Islet precursor cell (in vitro differentiated cells): ENCODE measurements around the gene GRM3.
"Not testable (repeated sequence)": the region's sequence is repeated elsewhere in the genome, so short reads cannot be mapped to it uniquely, and the experiment has no call there.

Experiments used
- DNase-seq: peaks from one replicate; pipeline ENCODE4 v3.0.0-alpha.2; 2018

GRM3 gene

DNA sequence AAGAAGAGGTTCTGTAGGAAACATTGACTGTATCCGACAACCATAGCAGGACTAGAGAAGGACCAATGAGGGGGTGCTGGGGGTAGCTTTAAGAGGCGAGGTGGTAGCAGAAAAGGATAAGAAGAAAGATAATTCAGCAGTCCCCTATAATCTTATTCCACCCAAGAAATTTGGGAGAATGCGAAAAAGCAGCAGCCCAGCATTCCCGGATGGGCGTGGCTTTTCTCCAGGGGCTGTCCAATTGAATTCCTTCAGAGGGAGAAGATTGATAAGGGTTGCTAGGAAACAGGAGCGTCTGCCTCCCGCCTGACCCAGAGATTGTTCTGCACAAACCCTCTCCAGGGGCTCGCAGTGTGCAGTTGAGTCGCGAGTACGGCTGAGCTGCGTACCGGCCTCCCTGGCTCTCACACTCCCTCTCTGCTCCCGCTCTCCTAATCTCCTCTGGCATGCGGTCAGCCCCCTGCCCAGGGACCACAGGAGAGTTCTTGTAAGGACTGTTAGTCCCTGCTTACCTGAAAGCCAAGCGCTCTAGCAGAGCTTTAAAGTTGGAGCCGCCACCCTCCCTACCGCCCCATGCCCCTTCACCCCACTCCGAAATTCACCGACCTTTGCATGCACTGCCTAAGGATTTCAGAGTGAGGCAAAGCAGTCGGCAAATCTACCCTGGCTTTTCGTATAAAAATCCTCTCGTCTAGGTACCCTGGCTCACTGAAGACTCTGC, at the start of gene GRM3:
TSS of gene GRM3 (plus strand) at position 349 of the 721 bp plus-strand sequence. CDS start 121,237 bp downstream, outside the sequence.
- DNase-seq, result peak; percentile 88

DNA sequence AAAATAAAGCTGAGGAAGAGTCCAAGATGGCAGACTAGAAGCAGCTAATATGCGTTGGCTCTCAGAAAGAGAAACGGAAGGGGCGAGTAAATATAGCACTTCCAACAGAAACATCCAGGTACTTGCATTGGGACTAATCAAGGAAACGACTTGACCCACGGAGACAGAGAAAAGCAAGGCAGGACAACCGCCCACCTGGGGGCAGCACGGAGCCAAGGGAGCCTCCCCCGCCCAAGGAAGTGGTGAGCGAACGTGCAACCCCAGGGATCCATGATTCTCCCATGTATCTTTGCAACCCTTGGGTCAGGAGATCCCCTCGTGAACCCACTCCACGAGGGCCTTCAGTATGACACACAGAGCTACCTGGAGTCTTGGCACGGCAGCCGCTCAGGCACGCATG, 45.4 kb upstream of the GRM3 start:
- peak; percentile 73 for DNase-seq

DNA sequence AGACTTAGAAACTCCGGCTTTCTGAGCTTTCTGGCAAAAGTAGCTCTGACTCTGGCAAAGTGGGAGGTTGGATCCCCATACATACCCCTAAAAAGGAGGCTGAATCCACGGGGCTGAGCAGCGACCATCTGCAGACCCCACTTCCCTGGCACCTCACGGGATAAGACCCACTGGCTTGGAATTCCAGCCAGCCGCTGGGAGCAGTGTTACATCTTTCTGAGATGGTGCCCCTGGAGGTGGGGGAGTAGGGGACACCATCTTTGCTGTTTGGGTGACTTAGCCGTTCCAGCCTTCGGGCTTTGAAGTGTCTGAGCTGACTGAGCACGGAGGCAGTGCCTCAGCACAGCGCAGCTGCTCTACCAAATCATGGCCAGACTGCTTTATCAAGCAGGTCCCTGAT, 45.0 kb upstream of the GRM3 start:
- DNase-seq, result no peak

DNA sequence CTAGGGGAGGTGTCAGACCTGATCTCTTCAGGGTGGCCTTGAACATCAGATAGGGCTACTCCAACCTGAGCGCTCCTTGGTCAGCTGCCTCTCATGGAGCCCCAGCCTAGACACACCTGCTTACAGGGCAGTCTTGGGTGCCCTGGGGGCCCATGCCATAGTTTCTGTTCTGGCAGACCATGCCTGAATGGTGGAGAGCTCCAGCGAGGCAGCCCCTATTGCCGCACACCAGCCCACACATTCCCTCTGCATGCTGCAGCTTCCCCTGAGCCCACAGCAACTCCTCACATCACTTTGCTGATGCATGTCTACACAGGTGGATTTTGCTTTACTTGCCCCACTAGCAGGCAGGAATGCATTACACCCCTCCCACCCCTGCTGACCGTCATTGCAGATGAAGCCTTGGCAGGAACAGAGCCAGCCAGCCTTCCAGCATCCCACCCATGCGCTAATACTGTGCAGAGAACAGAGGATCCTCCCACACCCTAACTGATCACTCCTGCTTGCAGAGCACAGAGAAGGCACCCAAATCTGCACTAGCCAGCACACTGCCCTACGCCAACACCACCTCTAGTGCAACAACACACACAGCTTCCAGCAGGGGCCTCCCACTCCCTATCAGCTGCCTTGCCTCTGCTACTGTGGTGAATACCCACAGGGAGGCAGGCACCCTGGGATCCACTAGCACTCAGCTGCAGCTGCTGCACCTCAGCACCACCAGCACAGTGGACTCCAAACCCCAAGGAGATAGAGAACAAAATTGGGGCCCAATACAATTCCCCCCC, 43.0 kb upstream of the GRM3 start:
- peak; percentile 67 for DNase-seq

DNA sequence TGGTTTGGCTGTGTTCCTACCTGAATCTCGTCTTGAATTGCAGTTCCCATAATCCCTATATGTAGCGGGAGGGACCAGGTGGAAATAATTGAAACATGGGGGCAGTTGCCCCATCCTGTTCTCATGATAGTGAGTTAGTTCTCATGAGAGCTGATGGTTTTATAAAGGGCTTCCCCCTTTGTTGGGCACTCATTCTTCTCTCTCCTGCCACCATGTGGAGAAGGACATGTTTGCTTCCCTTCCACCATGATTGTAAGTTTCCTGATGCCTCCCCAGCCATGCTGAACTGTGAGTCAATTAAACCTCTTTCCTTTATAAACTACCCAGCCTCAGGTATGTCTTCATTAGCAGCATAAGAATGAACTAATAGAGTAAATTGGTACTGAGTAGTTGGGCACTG, 28.0 kb upstream of the GRM3 start:
- DNase-seq, result not testable (repeated sequence)

DNA sequence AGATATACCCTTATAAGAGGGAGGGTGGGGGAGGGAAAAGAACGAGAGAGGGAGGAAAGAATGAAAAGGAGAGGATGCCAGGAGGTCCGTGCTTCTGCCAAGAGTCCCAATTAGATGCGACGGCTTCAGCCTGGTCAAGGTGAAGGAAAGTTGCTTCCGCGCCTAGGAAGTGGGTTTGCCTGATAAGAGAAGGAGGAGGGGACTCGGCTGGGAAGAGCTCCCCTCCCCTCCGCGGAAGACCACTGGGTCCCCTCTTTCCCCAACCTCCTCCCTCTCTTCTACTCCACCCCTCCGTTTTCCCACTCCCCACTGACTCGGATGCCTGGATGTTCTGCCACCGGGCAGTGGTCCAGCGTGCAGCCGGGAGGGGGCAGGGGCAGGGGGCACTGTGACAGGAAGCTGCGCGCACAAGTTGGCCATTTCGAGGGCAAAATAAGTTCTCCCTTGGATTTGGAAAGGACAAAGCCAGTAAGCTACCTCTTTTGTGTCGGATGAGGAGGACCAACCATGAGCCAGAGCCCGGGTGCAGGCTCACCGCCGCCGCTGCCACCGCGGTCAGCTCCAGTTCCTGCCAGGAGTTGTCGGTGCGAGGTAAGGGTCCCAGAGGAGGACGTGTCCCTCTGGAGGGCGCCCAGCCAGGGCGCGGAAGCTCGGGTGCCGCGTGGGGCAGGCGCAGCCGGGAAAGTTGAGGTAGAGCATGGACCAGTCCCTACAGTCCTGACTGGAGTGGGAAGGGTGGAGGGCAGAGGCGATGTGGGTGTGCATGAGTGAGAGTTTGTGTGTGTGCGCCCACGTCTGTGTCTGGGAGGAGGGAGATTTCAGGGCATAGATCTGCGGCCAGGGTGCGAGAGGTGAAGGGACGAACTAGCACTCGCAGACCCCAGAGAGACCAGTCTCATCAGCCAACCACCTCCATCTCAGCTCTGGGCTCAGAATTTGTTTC, 844 bp downstream of the GRM3 start:
- DNase-seq, result peak; percentile 63

DNA sequence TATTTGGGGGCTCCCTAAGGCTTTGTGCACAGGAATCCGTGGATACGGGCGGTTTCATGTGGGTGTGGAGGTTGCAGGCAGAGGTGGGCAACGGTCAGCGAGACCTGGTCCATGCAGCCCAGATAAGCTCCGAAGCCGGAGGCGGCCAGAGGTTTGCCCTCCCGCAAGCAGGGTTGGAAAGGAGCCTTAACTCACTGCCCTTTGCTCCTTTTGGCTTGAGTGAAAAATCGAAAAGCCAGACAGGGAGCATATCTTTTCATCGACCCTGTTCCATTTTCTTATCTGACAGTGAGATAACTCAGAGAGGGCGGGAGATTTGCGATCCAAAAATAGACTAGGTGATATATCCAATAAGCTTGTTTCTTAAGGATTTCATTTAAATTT, 1.5 kb downstream of the GRM3 start:
- no peak for DNase-seq

DNA sequence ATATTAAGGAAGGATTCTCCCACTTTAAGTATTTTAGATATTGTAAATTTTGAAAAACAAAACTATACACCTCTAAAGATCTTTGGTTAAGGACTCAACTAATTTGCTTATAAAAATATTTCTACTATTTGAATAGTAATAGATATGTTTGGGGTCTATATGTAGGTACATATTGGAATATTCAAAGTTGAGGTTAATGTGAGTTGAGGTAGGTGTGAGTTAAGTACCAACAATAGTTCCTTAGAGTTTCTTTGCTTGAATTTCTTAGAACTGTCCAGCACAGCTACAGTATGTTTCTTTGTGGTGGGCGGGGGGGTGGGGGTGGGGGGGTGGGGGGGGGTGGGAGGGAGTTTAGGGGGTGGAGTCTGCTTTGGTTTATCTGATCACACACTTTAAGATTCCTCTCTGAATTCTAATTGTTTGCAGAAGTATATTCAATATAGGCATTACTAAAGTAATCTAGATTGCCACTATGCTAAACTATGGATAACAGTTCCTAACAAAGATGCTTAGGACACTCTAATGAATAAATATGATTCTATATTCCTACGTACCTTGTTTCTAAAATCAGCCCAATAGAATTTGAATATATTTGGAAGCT, 2.1 kb downstream of the GRM3 start:
- DNase-seq, result no peak

DNA sequence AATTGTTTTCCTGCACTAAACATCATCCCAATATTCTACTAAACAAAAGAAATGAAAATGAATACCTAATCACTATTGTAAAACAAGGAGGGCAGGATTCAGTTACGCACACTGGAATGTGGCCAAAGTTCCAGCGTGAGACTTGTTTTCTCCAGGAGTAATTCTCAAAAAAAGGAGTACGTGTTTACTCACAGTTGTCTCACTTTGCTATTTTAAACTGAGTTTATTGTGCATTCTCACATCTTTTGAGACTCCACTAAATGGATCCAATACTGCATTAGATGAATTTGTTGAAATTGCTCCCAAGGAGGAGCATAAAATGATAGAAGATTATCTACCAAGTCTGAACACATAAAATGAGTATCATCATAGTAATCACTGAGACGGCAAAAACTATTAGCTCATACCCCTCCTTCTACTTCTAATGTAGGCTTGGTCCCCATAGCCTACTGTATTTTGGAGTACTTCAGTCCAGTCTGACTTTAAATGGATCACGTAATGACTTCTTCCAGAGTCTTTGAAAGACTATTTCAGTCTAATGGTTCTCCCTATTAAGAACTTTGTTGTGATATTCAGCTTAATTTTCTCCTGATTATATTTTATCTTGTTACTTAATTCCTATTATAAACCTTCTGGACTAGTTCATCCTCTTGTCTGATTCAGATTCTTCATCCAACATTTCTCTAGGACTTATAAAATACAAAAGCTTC, 3.8 kb downstream of the GRM3 start:
- DNase-seq, result no peak

DNA sequence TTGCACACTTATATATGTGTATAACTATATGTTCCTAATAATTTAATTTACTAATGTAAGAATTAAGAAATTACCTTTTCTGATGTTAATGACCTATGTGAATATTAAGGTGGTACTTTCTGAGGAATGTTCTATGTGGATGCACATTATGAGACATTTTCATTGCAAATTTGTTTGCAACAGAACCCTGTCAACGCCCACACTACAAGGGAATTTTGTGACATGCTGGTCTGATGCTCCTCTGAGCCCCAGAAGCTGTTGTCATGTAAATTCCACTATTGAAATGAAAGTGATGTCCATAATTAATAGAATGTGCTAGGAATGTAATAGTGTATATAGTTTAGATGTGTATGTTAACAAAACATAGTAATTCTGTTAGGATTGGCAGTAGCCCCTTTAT, 4.5 kb downstream of the GRM3 start:
- no peak for DNase-seq

DNA sequence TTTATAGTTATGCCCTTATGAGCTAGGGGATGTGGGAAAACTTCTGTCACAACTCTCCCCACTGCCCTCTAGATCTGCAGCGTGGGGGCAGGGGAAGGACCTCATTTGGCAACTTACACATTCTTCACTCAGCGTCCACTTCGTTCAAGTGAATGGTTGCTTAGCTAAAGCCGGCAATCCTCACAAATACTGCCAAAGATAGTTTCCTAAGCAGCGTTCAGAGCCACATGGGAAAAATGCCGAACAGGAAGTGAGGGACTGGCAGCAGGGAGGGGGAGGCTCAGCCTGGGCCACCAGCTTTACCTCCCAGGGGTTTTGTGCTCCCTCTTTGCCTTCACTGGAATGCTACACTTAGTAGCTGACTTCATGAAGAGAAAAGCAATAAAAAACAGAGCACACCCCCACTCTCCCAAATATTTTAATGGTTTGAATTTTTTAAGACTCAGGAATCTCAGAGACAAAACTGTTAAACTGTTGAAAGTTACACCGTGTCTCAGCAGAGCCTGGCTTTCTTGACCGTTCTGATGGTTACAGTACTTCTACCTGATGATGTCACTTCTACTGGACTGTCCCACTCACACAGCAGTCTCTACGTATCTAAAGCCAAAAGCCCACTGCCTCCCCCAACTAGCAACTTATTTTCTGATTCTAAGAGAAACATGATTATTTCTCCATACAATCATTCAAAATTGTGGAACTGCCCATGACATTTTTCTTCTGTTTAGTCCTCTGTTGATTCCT, 10.4 kb downstream of the GRM3 start:
- no peak for DNase-seq

DNA sequence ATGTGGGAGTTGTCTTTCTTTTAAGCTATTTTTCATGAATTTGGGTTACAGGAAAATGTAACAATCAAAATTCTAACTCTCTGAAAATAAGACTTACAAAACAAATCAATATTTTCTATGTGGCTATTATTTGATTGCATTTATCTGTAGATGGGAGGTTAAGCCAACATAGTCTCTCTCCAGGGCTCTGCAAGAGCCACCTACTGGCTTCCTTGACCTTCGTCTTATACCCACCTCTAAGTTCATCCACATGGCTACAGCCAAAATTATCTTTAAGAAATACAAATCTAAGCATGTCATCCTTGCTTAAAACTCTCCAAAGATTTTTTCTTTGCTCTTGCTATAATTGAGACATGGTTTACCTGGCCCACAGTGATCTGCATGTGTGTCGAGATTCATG, 14.2 kb downstream of the GRM3 start:
- no peak for DNase-seq

DNA sequence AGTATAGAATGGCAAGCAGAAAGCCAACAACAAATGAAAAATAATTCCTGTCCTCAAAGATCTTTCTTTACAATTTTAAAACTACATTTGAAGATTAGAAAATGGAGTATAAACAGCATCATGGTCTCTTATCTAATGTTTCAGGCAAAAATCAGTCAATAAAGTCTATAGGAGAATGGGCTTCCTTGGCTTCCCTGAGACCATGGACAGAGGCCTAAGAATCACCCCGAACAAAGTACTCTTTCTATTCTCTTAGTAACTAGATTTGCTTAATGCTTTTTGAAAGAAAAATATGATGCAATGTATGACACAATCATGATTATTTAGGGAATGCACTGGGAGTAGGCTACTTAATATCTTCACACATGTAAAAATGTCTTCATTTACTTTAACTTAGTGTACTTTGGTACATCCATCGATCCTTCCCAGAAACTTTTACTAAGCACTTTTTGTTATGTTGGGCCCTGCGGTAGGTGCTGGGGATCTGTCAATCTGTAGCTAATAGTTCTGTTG, 17.3 kb downstream of the GRM3 start:
- no peak for DNase-seq

DNA sequence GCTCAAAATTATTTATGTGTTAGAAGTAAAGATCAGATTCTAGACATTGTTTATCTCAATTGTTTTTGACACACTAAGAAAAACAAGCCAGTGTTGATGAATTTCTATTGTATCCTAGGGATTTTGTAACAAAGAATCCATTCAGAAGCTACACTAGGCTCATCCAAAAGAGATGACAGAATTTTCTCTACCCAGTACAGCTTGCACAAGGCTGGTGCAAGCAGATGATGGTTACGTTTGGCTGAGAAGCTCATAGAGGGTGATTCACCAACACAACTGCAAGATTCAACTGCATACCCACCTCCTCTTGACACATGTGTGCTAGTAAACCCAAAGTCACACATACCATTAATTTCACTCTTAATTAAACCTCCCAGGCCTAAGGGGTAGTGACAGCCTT, 20.8 kb downstream of the GRM3 start:
- no peak for DNase-seq

DNA sequence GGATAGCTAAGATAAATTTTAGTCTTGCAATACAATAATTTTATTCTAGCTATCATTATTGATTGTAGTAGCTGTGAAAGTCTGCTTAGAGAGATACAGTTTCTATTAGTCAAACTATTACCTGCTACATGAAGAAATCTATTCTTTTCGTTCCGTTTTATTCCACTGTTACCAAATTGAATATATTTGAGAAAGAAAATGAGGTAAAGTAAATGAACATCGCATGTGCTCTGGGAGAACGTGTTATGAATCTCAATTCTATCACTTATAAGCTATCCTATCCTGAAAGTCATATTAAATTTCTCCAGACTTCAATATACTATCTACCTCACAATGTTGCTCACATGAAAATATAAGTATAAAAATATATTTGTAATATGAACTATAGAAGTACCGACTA, 21.3 kb downstream of the GRM3 start:
- DNase-seq, result no peak

DNA sequence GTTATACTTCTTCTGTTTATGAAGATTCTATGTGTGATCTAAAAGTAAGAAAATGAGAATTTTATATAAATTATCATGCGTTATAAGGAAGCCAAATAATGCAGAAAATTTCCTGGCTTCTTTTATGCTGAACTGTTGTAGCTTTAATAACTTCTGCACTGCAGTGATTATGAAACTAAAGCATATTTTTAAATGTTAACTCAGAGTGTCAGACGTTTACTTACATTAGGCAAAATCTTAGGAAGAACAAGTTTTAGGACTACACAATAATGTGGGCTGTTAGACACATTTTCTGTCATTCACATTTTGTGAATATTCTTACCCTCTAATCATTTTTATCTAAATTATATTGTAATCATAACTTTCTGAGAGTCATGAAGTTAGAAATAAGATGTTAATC, 22.0 kb downstream of the GRM3 start:
- no peak for DNase-seq

DNA sequence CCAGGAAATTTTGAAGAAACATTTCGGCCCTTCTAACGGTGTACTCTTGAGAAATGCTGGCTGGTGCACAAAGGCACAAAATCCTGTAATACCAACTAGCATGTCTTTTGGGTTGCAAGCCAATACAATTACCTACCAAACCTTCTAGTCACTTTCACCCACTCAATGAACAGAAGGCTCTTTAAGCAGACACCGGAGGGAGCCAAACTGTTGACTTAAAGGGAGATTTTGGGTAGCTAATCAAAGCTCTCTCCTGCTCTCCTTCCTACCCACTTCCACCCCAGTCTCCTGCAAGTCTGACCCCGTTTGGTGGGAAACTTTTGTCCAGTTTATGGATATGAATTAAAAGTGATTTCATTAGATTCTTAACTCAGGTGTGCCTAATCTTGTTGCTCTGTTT, 24.0 kb downstream of the GRM3 start:
- no peak for DNase-seq

DNA sequence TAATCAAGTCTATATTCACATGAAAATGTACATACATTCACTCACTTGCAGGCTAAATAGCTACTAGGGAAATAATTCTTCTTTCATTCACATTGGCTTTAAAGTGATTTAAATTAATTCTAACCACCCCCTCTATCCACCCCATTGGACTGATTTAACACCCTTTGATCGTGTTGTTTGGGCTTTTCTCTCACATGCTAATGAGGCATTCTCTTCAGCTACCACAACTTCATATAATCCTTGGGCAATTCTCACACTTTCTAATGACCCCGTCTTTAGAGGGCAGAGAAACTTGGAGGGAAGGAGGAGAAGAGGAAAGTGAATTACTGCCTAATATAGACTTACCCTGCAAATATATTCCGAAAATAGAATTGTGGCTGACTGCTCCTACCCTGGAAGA, 24.6 kb downstream of the GRM3 start:
- no peak for DNase-seq

DNA sequence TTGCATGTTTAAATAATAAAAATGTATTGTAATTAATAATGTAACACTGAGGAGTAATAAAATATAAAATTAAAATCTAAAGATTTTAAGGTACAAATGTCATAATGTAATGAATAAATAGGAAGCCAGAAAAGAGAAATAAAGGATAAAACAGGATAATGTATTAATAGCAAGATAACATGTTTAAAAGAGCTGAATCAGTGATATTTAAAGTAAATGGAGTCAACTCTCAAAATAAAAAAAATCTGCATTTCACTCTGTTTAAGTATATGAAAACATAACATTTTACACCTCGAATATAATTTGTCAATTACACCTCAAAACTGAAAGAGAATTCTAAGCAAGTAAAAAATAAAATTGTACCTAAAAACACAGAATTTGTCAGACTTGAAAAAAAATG, 44.1 kb downstream of the GRM3 start:
- DNase-seq, result no peak

DNA sequence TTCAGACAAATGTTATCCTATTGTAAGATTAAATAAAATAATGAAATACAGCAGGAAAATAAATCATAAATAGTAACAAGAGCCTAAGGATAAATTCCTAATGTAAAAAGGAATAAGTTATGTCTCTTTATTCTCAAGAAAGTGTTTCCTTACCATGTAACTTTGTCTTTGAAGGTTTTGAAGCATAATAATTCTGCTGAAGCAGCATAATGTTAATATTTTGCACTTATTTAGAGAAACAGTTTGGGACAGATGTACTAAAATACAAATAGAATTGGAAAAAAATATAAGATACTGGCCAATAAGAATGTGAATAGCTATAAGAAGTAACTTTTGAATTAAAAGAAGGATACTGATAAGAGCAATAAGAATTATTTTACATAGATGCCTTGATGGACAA, 45.7 kb downstream of the GRM3 start:
- no peak for DNase-seq

DNA sequence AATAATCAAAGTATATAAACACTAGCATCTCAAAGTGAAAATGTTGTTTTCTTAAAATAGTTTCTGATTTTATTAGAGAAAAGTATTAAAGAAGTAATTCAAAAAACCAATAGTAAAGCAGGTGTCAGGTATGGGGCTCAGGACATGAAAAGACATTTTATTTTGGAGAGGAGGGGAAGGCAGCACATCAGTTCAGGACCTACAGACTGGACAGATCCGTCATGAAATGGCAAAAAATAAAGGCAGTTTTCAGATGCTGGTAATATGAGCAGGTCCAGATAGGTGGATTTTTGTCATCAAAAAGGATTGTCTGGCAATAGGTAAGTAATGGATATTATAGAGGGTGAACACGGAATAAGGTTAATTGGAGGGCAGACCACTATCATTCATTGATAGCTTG, 49.0 kb downstream of the GRM3 start:
- no peak for DNase-seq
